HepG2 (cell line): Measurements from ENCODE around the gene GGA1. TPM values are rescaled to one million over a fixed set of nuclear protein-coding genes. Genes with fewer than 3 reads are reported as not detected.

Experiments used
- CCAR2 ChIP-seq: fragments of 200-400 bp; formaldehyde crosslinking; optimal IDR thresholded peaks from 2 replicates; pipeline ENCODE3; 2018; ENCODE audit warnings: low read depth, mild to moderate bottlenecking, low read length, moderate library complexity
- DDIT3 ChIP-seq: sonication (generic); formaldehyde crosslinking; IDR thresholded peaks from 2 replicates; pipeline ENCODE4 v1.4.0; 2020; ENCODE audit warnings: mild to moderate bottlenecking, missing genetic modification reagents
- FOXP4 ChIP-seq: sonication (generic); formaldehyde crosslinking; IDR thresholded peaks from 2 replicates; pipeline ENCODE4 v1.4.0; 2020; ENCODE audit warnings: missing genetic modification reagents
- ISX ChIP-seq: sonication (generic); formaldehyde crosslinking; conservative IDR thresholded peaks from 2 replicates; pipeline ENCODE4 v1.5.0; 2020; ENCODE audit warnings: missing genetic modification reagents
- MED13 ChIP-seq: sonication (generic); formaldehyde crosslinking; IDR thresholded peaks from 2 replicates; pipeline ENCODE4 v1.5.0; 2020; ENCODE audit warnings: missing genetic modification reagents
- MTA1 ChIP-seq: sonication (generic); formaldehyde crosslinking; IDR thresholded peaks from 2 replicates; pipeline ENCODE4 v1.4.0; 2020; ENCODE audit warnings: missing genetic modification reagents, mild to moderate bottlenecking, borderline replicate concordance
- PAF1 ChIP-seq: IDR thresholded peaks from 2 replicates; pipeline ENCODE4 v1.6.1; 2016; ENCODE audit warnings: missing genetic modification reagents, missing compliant biosample characterization
- ZNF138 ChIP-seq: sonication (generic); formaldehyde crosslinking; IDR thresholded peaks from 2 replicates; pipeline ENCODE4 v1.5.0; 2020; ENCODE audit warnings: mild to moderate bottlenecking, low read depth, missing genetic modification reagents
- ZNF44 ChIP-seq: sonication (generic); formaldehyde crosslinking; IDR thresholded peaks from 2 replicates; pipeline ENCODE4 v1.5.1; 2020; ENCODE audit warnings: mild to moderate bottlenecking, missing genetic modification reagents
- ZNF652 ChIP-seq: IDR thresholded peaks from 2 replicates; pipeline ENCODE4 v1.6.1; 2016; ENCODE audit warnings: low read depth, borderline replicate concordance
- ZNF670 ChIP-seq: sonication (generic); formaldehyde crosslinking; IDR thresholded peaks from 2 replicates; pipeline ENCODE4 v1.8.0; 2022; ENCODE audit warnings: mild to moderate bottlenecking, missing genetic modification reagents, borderline replicate concordance
- ZNF710 ChIP-seq: sonication (generic); formaldehyde crosslinking; IDR thresholded peaks from 2 replicates; pipeline ENCODE4 v1.5.0; 2020; ENCODE audit warnings: mild to moderate bottlenecking, missing genetic modification reagents, borderline replicate concordance
- ZNF720 ChIP-seq: sonication (generic); formaldehyde crosslinking; IDR thresholded peaks from 2 replicates; pipeline ENCODE4 v1.4.0; 2020; ENCODE audit warnings: missing genetic modification reagents
- polyA plus RNA-seq, 8 experiments: library from polyadenylated mRNA; depleted of rRNA in 3 of 8; stranded (reverse) in 7 of 8; unstranded in 1 of 8; fragments of >200 nt; fragmentation: Illumina TruSeq in 4 of 8; extraction: Trizol in 4 of 8; gene quantifications; 2 replicates each; pipeline versions ENCODE4 v1.2.1 to v1.2.3, GENCODE V29; 2011 to 2016; ENCODE audit warnings: low read depth in 4 of 8, missing spikeins in 1 of 8, mixed read lengths in 1 of 8; ENCODE audit not compliant: insufficient read depth in 1 of 8
- total RNA-seq, 5 experiments: library from RNA; depleted of rRNA; stranded (reverse); fragments of >200 nt; fragmentation: Illumina TruSeq; extraction: Trizol; gene quantifications; 2 replicates each; pipeline ENCODE4 v1.2.3, GENCODE V29; 2016; ENCODE audit warnings: low read depth in 1 of 5
- TF ChIP-seq, protein P1 (sequence below): IDR thresholded peaks from 2 replicates; pipeline ENCODE4 v1.6.1; 2012; ENCODE audit warnings: low read depth, low read length, improper control_type of control experiment
- TF ChIP-seq, protein P2 (sequence below): IDR thresholded peaks from 2 replicates; pipeline ENCODE4 v1.6.1; 2016; ENCODE audit warnings: missing compliant biosample characterization, missing genetic modification reagents, borderline replicate concordance
- TF ChIP-seq, protein P3 (sequence below): sonication (generic); formaldehyde crosslinking; IDR thresholded peaks from 2 replicates; pipeline ENCODE4 v1.4.0; 2020; ENCODE audit warnings: missing genetic modification reagents
- TF ChIP-seq, protein P4 (sequence below): sonication (generic); formaldehyde crosslinking; IDR thresholded peaks from 2 replicates; pipeline ENCODE4 v1.4.0; 2020; ENCODE audit warnings: missing genetic modification reagents
- TF ChIP-seq, protein P5 (sequence below): IDR thresholded peaks from 2 replicates; pipeline ENCODE4 v1.6.1; 2016; ENCODE audit warnings: control low read depth

The GGA1 gene
- total and polyA plus RNA-seq, 2 of the 13 experiments (the other 11 are each of a cell fraction or from before 2014, with no cell fraction given) = 29.1 to 87.2 TPM

DNA sequence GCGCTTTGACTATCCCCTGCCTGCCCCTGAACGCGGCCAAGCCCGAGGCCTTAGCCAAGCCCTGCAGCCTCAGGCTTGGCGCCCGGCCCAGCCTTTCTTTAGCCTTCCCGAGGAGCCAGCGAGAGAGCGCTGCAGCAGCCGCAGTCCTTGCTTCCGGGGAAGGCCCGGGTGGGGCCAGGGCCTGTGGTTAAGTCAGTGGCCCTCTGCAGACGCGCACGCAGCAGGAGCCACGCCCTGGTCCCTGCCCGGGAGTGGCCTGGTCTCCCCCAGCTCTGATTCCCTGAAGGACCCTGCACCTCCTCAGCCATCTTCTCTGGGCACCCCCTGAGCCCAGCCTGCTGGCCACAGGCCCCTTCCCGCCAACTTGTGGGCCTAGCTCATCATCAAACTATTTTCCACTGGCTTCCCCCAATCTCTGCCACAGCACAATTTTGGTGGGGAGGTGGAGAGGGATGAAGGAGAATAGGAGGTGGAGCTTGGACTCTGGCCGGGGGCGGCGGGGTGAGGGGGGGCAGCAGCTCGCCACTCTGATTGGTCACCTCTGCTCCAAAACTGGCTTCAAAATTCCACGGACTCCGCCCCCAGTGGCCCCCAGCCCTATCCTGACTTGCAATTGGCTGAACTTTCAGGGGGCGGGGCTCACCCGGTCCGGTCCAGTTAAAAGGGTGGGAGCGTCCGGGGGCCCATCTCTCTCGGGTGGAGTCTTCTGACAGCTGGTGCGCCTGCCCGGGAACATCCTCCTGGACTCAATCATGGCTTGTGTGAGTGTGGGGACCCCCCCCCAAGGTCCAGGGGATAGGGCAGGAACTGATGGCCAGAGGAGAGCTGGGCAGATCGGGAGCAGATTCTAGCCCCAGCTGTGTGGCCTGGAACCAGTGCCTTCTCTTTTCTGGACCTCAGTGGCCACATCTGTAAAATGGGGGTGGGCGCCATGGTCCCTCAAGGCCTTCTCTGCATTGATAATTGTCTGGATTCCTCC, 66.6 kb downstream of the GGA1 start, which contains the start of gene LGALS1 (continued):
- no peak for TF ChIP-seq CCAR2
- TF ChIP-seq, protein P1, sequence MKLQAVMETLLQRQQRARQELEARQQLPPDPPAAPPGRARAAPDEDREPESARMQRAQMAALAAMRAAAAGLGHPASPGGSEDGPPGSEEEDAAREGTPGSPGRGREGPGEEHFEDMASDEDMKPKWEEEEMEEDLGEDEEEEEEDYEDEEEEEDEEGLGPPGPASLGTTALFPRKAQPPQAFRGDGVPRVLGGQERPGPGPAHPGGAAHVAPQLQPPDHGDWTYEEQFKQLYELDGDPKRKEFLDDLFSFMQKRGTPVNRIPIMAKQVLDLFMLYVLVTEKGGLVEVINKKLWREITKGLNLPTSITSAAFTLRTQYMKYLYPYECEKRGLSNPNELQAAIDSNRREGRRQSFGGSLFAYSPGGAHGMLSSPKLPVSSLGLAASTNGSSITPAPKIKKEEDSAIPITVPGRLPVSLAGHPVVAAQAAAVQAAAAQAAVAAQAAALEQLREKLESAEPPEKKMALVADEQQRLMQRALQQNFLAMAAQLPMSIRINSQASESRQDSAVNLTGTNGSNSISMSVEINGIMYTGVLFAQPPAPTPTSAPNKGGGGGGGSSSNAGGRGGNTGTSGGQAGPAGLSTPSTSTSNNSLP = no peak
- TF ChIP-seq ZNF710 (CRISPR knock-in tag) = no peak
- no peak for TF ChIP-seq ZNF138
- no peak for TF ChIP-seq ZNF652 (CRISPR knock-in tag)
- TF ChIP-seq ZNF720 (CRISPR knock-in tag) = no peak
- TF ChIP-seq DDIT3 (CRISPR knock-in tag) = no peak
- no peak for TF ChIP-seq PAF1 (CRISPR knock-in tag)
- TF ChIP-seq MTA1 = no peak
- TF ChIP-seq ZNF44 (CRISPR knock-in tag) = no peak
- no peak for TF ChIP-seq ISX (CRISPR knock-in tag)
- TF ChIP-seq, protein P2, sequence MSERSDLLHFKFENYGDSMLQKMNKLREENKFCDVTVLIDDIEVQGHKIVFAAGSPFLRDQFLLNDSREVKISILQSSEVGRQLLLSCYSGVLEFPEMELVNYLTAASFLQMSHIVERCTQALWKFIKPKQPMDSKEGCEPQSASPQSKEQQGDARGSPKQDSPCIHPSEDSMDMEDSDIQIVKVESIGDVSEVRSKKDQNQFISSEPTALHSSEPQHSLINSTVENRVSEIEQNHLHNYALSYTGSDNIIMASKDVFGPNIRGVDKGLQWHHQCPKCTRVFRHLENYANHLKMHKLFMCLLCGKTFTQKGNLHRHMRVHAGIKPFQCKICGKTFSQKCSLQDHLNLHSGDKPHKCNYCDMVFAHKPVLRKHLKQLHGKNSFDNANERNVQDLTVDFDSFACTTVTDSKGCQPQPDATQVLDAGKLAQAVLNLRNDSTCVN (CRISPR knock-in tag) = peak; percentile 54; the same call in 1 of the 2 replicates
- TF ChIP-seq, protein P3, sequence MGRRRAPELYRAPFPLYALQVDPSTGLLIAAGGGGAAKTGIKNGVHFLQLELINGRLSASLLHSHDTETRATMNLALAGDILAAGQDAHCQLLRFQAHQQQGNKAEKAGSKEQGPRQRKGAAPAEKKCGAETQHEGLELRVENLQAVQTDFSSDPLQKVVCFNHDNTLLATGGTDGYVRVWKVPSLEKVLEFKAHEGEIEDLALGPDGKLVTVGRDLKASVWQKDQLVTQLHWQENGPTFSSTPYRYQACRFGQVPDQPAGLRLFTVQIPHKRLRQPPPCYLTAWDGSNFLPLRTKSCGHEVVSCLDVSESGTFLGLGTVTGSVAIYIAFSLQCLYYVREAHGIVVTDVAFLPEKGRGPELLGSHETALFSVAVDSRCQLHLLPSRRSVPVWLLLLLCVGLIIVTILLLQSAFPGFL (CRISPR knock-in tag) = no peak
- no peak for TF ChIP-seq ZNF670 (CRISPR knock-in tag)
- TF ChIP-seq, protein P4, sequence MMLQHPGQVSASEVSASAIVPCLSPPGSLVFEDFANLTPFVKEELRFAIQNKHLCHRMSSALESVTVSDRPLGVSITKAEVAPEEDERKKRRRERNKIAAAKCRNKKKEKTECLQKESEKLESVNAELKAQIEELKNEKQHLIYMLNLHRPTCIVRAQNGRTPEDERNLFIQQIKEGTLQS (CRISPR knock-in tag) = no peak
- TF ChIP-seq MED13 (CRISPR knock-in tag) = no peak; the same call in 1 of the 2 replicates
- no peak for TF ChIP-seq FOXP4 (CRISPR knock-in tag)
- TF ChIP-seq, protein P5, sequence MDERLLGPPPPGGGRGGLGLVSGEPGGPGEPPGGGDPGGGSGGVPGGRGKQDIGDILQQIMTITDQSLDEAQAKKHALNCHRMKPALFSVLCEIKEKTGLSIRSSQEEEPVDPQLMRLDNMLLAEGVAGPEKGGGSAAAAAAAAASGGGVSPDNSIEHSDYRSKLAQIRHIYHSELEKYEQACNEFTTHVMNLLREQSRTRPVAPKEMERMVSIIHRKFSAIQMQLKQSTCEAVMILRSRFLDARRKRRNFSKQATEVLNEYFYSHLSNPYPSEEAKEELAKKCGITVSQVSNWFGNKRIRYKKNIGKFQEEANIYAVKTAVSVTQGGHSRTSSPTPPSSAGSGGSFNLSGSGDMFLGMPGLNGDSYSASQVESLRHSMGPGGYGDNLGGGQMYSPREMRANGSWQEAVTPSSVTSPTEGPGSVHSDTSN (CRISPR knock-in tag) = no peak
